Activated CD8-positive, alpha-beta memory T cell treated with anti-CD3 and anti-CD28 coated beads, Interleukin-2, amount 50 U/mL, for 4 hours (primary cell): Measurements from ENCODE around the gene MGAT5B.
"Not testable (repeated sequence)": the region's sequence is repeated elsewhere in the genome, so short reads cannot be mapped to it uniquely, and the experiment has no call there.

Source experiments
- DNase-seq: peaks from one replicate; pipeline ENCODE4 v3.0.0-alpha.2; 2020

MGAT5B gene

GRCh38 chr17:76849160-76849559, 19.0 kb upstream of the MGAT5B start:
- not testable (repeated sequence) for DNase-seq

GRCh38 chr17:76852843-76853242, 15.4 kb upstream of the MGAT5B start:
- no peak for DNase-seq

DNA sequence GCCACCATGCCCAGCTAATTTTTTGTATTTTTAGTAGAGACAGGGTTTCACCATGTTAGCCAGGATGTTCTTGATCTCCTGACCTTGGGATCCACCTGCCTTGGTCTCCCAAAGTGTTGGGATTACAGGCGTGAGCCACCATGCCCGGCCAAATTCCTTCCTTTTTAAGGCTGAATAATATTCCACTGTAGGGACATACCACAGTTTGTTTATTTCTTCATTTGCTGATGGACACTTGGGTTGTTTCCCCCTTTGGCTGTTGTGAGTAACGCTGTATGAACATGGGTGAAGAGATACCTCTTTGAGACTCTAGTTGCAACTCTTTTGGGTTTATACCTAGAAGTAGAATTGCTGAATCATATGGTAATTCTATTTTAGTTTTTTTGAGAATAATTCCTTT, 13.1 kb upstream of the MGAT5B start:
- DNase-seq, result no peak

DNA sequence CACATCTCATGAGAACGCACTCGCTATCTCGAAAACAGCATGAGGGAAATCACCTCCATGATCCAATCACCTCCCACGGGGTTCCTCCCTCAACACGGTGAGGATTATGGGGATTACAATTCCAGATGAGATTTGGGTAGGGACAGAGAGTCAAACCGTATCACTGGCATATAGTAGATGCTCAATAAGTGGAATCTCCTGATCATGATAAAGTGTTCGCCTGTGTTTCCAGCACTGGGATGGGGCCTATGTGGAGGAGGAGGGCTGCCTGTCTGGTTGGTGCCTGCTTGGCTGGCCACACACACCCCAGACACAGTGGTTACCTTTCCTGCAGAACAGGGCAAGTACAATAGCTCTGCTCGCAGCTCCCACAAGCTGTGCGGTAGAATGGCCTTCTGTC, 6.1 kb upstream of the MGAT5B start:
- no peak for DNase-seq

- no peak for DNase-seq
These were observed 5.7 kb upstream of the MGAT5B start for GRCh38 chr17:76862494-76862893.

DNA sequence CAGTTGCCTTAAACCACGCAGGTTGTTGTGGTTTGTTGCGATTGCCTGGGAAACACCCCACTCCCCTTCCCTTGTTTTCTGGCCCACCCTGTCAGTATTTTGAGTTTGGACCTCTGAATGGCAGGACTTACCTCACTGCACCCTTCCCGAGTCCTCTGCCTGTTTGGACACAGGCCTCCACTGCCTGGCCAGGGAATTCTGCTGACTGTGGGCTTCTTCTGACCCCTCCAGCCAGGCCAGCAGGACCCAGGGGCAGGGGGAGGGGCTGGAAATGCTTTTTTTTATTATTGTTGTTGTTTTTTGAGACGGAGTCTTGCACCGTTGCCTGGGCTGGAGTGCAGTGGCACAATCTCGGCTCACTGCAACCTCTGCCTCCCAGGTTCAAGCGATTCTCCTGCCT, 4.2 kb upstream of the MGAT5B start:
- DNase-seq, result no peak

DNA sequence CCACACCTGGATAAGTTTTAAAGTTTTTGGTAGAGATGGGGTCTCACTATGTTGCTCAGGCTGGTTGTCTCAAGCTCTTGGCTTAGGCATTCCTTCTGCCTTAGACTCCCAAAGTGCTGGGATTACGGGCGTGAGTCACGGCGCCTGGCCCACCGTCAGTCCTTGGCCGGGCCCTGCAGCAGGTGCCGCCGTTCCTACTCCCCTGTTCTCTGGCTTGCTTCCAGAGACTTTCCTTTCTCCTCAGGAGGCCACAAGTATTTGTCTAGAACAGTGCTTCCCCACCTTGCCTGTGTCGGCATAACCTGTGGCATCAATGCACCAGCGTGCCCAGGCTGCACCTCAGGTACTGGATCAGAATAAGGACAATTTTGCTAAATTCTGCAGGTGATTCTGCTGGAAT, 3.0 kb upstream of the MGAT5B start:
- DNase-seq, result no peak

- DNase-seq, result no peak
These were observed 2.0 kb upstream of the MGAT5B start for GRCh38 chr17:76866203-76866602.

DNA sequence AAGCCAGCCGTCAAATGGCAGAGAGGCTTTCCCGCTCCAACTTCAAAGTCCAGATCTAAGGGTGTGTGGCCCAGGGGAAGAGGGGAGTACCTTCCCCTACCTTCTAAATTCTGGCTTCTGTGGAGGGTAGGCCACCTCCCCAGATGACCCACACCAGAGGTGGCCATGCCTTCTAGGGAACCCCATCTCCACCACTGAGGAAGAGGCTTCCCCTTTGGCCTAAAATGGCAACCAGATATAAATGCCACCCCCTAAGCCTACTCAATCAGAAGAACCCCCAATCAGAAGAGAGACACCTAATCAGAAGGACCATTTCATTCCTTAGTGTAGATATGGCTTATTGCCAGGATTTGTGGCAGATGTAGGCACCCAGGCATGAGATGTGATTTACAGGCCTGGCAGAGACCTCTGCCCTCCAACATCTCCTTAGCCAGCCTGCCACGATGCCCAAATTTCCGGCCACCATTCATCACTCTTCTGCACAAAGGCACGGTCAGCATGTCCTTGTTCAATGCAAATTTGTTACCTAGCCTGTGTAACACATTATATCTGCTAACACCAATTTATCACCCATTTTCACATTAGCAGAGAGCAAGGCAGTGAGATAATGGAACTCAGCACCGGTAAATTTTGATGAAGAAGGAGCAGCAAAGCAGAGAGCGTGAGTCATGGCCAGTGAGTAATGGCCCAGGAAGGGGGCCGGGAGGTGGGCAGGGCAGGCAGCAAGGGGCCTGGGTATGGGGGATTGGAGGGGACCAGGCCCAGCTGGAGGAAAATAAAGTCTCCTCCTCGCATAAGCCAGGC, 1.2 kb upstream of the MGAT5B start:
- DNase-seq, result no peak

GRCh38 chr17:76867578-76868175, 527 bp upstream of the MGAT5B start:
- DNase-seq, result no peak

GRCh38 chr17:76868669-76869495, 678 bp downstream of the MGAT5B start:
- no peak for DNase-seq

- no peak for DNase-seq
These were observed 1.5 kb downstream of the MGAT5B start for GRCh38 chr17:76869496-76870376.

DNA sequence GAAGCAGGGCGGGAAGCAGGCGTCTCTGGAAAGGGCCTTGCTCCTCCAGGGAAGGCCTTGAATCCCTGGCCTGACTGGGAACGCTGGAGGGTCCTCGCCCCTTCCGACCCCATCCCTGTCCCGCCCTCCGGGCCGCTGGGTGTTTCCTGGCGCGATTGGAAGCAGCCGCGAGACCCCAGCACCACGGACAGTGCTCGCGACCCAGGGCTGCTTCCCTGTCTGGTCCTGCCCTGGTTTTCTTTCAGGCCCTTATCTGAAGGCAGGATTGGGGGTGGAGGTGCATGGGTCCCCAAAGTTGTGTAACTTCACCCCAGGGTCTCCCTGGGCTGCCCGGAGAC, 2.1 kb downstream of the MGAT5B start:
- no peak for DNase-seq

GRCh38 chr17:76871668-76872067, 3.5 kb downstream of the MGAT5B start:
- no peak for DNase-seq

- no peak for DNase-seq
These were observed 4.1 kb downstream of the MGAT5B start for GRCh38 chr17:76872221-76872873.

GRCh38 chr17:76872874-76873221, 4.6 kb downstream of the MGAT5B start:
- no peak for DNase-seq

DNA sequence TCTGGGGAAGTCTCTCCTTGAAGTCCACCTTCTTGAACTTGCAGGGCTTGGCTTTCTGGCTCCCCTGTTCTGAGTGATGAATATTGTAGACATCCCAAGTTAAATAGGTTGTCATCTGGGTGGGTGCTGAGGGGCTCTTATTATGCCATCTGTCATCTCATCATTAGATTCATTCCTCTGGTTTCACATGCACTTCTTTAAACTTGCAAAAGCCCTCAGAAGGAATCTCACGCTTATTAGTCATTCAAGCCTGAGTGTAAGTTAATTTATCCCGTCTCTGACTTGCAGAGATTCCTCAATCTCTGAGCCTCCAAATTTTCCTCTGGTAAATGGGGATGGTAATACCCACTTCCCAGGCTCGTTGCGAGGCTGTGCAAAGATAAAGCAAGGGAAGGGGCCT, 5.7 kb downstream of the MGAT5B start:
- DNase-seq, result no peak

- no peak for DNase-seq
These were observed 9.2 kb downstream of the MGAT5B start for GRCh38 chr17:76877437-76877836.

DNA sequence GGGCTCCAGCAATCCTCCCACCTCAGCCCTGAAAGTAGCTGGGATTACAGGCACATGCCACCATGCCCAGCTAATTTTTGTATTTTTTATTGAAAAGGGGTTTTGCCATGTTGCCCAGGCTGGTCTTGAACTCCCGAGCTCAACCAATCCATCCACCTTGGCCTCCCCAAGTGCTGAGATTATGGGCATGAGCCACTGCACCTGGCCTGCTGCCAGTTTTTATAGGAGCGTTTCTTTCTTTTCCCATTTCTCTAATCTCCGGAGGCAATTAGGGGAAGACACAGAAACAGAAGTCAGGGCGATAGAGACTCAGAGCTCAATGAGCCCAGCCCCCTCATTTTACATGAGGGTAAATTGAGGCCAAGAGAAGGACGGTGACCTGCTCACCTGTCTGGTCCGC, 10.4 kb downstream of the MGAT5B start:
- no peak for DNase-seq

DNA sequence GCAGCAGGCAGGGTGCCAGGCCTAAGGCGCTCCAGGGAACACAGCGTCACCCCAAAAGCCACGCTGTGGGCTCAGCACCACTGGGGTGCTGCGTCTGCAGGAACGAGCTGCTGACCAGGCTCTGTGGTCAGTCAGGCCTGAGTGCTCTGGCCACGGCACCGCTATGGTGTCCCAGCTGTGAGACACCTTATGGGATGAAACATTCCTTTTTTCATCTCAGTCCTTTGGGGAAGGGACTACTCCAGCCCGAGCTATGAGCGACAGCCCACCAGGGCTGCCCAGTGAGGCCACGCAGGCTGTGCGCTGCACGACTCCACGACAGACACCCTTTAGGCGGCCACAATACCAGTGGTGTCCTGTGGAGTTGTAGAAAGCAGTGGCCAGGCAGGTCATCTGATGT, 11.1 kb downstream of the MGAT5B start:
- no peak for DNase-seq

DNA sequence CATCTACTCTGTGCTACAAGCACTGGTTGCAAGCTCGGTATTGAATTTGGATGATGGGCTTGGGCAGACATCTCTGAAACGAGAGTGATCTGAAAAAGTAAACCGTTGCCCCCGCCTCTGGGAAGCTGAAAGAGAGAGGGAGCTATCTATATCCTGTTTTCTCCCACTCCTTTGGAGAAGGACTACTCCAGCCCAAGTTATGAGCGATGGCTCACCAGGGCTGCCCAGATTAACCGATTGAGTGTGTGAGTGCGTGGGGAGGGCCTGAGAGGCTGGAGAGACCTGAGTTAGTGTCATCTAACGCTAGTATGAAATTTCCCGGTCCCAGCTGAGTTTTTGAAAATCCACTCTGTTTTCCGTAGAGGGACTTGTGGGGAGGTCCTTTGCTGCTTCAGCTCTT, 11.5 kb downstream of the MGAT5B start:
- DNase-seq, result no peak

GRCh38 chr17:76880268-76880667, 12.1 kb downstream of the MGAT5B start:
- no peak for DNase-seq

GRCh38 chr17:76880971-76881370, 12.8 kb downstream of the MGAT5B start:
- DNase-seq, result no peak
